RCC 7860 (cell line): ENCODE results near the gene KIF18B.

Experiments used
- DNase-seq: peaks from one replicate; pipeline ENCODE4 v3.0.0-alpha.2; 2015; ENCODE audit warnings: low spot score
- FAIRE-seq: peaks from 2 replicates; lab custom pipeline; 2012; peaks lifted over from hg19 to GRCh38; lab: Jason Lieb, UNC

The KIF18B gene

GRCh38 chr17:44921122-44921882 lies 26.3 kb downstream of the KIF18B start:
- DNase-seq = no peak
- no peak for FAIRE-seq

- no peak for DNase-seq
- FAIRE-seq = no peak
Observed at GRCh38 chr17:44920565-44920940, 27.0 kb downstream of the KIF18B start.

- DNase-seq = peak; percentile 59
- FAIRE-seq = peak; percentile 46
Observed at GRCh38 chr17:44919885-44920564, 27.5 kb downstream of the KIF18B start.

- FAIRE-seq (no peak), DNase-seq (no peak)
Observed at GRCh38 chr17:44919411-44919810, 28.2 kb downstream of the KIF18B start.

- DNase-seq (no peak), FAIRE-seq (no peak)
Observed at GRCh38 chr17:44918006-44918405, 29.6 kb downstream of the KIF18B start.

- DNase-seq (no peak), FAIRE-seq (no peak)
Observed at GRCh38 chr17:44917456-44917855, 30.1 kb downstream of the KIF18B start.

- FAIRE-seq (no peak), DNase-seq (peak; percentile 22)
Observed at GRCh38 chr17:44916781-44917241, 30.8 kb downstream of the KIF18B start.

- FAIRE-seq (no peak), DNase-seq (no peak)
Observed at GRCh38 chr17:44915862-44916780, 31.5 kb downstream of the KIF18B start.

GRCh38 chr17:44915321-44915726 lies 32.2 kb downstream of the KIF18B start, which contains the start of gene GFAP:
Gene GFAP, minus strand, starts transcription at chr17:44915500. Its CDS starts 14 bp downstream, at chr17:44915486.
- no peak for DNase-seq
- FAIRE-seq = no peak

GRCh38 chr17:44914698-44915271 lies 32.8 kb downstream of the KIF18B start:
- DNase-seq = no peak

GRCh38 chr17:44914148-44914547 lies 33.4 kb downstream of the KIF18B start:
- no peak for DNase-seq

More at GRCh38 chr17:44914698-44915271, 32.8 kb downstream of the KIF18B start:
- FAIRE-seq = no peak

GRCh38 chr17:44913676-44914075 lies 33.9 kb downstream of the KIF18B start:
- no peak for DNase-seq
- FAIRE-seq = no peak

More at GRCh38 chr17:44914148-44914547, 33.4 kb downstream of the KIF18B start:
- FAIRE-seq = no peak

- DNase-seq (no peak), FAIRE-seq (no peak)
Observed at GRCh38 chr17:44912763-44913544, 34.6 kb downstream of the KIF18B start.

GRCh38 chr17:44911133-44912001 lies 36.2 kb downstream of the KIF18B start:
- no peak for DNase-seq
- FAIRE-seq = no peak

GRCh38 chr17:44910231-44911106 lies 37.1 kb downstream of the KIF18B start:
- DNase-seq = no peak
- no peak for FAIRE-seq

- peak; percentile 96 for DNase-seq
- peak; percentile 95 for FAIRE-seq
Observed at GRCh38 chr17:44909681-44910144, 37.9 kb downstream of the KIF18B start.

- FAIRE-seq (no peak), DNase-seq (no peak)
Observed at GRCh38 chr17:44908761-44909326, 38.7 kb downstream of the KIF18B start.
